ENCODE data around the gene FSTL3. TPM values are rescaled to one million over a fixed set of nuclear protein-coding genes. Genes with fewer than 3 reads are reported as not detected.

The FSTL3 gene
- total and polyA plus RNA-seq, 7 donors = 4.3 to 30.3 (median 6.3) TPM

DNA sequence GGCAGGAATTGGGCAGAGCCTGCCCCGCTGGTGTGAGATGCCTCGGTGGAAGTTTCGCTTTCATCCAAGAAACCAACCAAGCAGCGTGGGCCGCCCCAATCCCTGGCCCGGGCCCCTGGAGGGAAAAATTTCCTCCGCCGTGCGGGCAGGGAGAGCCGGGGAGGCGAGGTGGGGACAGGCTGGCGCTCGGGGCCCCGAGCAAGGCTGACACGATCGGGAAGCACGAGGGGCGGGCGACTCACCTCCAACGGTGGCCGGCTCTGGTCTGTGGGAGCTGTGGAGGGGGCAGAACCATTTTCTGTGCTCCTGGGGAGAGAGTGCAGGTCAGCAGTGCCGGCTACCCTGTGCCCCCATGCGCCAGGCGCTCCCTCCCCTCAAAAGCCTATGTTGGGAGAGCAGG lies 24.2 kb upstream of the FSTL3 start:
- intact Hi-C loops (cut with DNase I) = no loop called here
- ATAC-seq = no peak
- TF ChIP-seq, protein P1, sequence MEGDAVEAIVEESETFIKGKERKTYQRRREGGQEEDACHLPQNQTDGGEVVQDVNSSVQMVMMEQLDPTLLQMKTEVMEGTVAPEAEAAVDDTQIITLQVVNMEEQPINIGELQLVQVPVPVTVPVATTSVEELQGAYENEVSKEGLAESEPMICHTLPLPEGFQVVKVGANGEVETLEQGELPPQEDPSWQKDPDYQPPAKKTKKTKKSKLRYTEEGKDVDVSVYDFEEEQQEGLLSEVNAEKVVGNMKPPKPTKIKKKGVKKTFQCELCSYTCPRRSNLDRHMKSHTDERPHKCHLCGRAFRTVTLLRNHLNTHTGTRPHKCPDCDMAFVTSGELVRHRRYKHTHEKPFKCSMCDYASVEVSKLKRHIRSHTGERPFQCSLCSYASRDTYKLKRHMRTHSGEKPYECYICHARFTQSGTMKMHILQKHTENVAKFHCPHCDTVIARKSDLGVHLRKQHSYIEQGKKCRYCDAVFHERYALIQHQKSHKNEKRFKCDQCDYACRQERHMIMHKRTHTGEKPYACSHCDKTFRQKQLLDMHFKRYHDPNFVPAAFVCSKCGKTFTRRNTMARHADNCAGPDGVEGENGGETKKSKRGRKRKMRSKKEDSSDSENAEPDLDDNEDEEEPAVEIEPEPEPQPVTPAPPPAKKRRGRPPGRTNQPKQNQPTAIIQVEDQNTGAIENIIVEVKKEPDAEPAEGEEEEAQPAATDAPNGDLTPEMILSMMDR (IDR thresholded peaks at IDR 0.05) = no peak
- peaks cover 1% of the 10 kb centered on the region for H3K4me1 ChIP-seq
- no peak overlapping the region for H3K27ac ChIP-seq
- 88 to 93% (median 89%) methylated on average over 23 to 24 of the region's 24 CpGs for WGBS, 3 donors
- peaks cover 5 to 63% of the 10 kb centered on the region in 2 donors for H3K36me3 ChIP-seq (ENCODE audit: insufficient read depth in 1 of 2, low read depth in 1 of 2)
- H3K4me3 ChIP-seq = no peak overlapping the region
- H3K9me3 ChIP-seq = no peaks in the 10 kb centered on the region
- H3K27me3 ChIP-seq (ENCODE audit: insufficient read depth in 3 of 3, low read length in 2 of 3) = no peaks in the 10 kb centered on the region
- DNase-seq = no peak

DNA sequence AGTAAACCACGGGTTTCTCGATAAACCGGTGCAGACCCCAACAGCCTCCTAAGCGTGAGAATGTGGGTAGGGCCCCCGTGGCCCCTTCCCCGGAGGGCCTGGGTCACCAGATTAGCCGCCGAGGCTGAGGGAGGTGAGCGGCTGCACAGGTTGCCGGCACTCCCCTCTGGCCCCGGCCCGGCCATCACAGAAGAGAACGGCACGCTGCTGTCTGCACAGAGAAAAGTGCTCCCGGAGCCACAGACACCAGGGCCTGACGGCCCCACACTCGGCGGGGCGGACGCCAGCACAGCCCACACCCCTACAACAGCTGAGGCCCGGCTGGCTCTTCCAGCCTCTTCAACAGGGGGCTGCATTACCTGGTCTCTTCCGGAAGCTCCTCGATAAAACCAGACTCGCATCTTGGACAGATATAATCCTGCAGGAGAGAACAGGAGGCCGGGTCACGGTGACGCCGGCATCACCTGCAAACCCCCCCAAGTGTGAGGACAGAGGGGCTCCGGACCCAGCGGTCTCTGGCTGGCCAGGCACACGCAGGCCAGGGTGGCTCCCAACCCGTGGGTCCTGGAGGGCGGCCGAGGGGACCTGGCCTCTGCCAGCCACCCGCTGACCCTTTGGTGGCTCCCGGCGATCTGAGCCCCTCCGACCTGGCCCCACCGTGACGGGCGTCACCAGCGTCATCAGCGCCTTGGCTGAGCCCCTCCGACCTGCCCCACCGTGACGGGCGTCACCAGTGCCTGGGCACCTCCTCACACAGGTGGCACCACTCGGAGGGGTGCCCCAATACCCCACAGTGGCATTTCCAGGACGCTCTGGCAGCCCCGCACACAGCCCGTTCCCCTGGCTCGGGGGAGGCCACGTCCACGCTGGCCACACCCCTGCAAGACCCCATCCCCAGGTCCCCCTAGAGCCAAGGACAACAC lies 23.5 kb upstream of the FSTL3 start:
- H3K9me3 ChIP-seq = no peaks in the 10 kb centered on the region
- ATAC-seq = no peak
- no peak for DNase-seq

DNA sequence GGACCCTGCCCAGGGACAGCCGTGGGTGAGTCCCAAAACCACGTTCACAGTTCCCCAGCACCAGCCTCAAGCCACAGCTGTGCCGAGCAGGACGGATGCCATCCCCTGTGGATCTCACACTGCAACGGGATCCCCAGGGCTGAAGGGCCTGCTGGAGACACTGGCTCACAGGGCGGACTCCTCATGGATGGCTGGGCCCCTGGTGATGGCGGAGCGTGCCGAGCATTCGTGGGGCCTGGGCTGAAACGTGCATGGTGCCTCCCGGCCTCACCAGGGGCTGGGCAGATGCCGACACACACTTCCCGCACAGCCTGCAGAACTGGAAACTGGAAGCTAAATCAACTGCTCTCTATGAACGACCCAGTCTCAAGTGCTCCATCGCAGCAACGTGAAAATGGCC lies 22.8 kb upstream of the FSTL3 start:
- intact Hi-C loops (cut with DNase I) = no loop called here
- no peak for DNase-seq
- H3K27ac ChIP-seq = no peak overlapping the region

More for the DNA sequence above, 23.5 kb upstream of the FSTL3 start:
- TF ChIP-seq, protein P1 (IDR thresholded peaks at IDR 0.05) = no peak
- Histone ChIP-seq H3K4me1 (peaks cover 8% of the 10 kb centered on the region), H3K36me3 (ENCODE audit: insufficient read depth in 1 of 2, low read depth in 1 of 2) (peaks cover 2 to 56% of the 10 kb centered on the region in 2 donors), H3K4me3 (no peak overlapping the region), H3K27ac (no peak overlapping the region), H3K27me3 (ENCODE audit: insufficient read depth in 3 of 3, low read length in 2 of 3) (no peaks in the 10 kb centered on the region)
- WGBS, 3 donors = 92% methylated on average over 50 to 54 of the region's 54 CpGs
- intact Hi-C loops (cut with DNase I) = no loop called here

DNA sequence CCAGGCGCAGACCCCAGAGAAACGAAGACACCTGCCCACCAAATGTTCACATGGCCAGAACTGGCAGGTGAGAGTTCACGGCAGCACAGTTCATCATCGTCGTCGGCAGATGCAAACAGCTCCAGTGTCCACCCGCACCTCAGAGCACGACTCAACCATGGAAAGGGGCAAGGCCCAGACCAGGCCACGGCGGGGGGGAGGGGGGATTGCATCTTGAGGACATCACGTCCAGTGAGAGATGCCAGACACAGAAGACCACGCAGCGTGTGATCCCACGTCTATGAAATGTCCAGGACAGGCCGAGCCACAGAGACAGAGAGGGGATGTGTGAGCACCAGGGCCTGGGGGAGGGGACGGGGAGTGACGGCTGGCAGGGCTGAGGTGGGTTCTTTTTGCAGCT lies 20.5 kb upstream of the FSTL3 start:
- no peak overlapping the region for H3K27ac ChIP-seq
- peaks cover 0 to 33% of the 10 kb centered on the region in 2 donors for H3K36me3 ChIP-seq (ENCODE audit: insufficient read depth in 1 of 2, low read depth in 1 of 2)
- no peaks in the 10 kb centered on the region for H3K9me3 ChIP-seq
- H3K4me1 ChIP-seq = peaks cover 38% of the 10 kb centered on the region
- no peak overlapping the region for H3K4me3 ChIP-seq
- no peak for ATAC-seq
- 68 to 76% (median 69%) methylated on average over 17 of the region's 17 CpGs for WGBS, 3 donors
- TF ChIP-seq, protein P1 (IDR thresholded peaks at IDR 0.05) = no peak
- no peaks in the 10 kb centered on the region for H3K27me3 ChIP-seq (ENCODE audit: insufficient read depth in 3 of 3, low read length in 2 of 3)
- no peak for DNase-seq
- intact Hi-C loops (cut with DNase I) = no loop called here

More for the DNA sequence above, 22.8 kb upstream of the FSTL3 start:
- Histone ChIP-seq H3K36me3 (ENCODE audit: insufficient read depth in 1 of 2, low read depth in 1 of 2) (peaks cover 0 to 49% of the 10 kb centered on the region in 2 donors), H3K9me3 (no peaks in the 10 kb centered on the region), H3K4me3 (no peak overlapping the region), H3K4me1 (peaks cover 15% of the 10 kb centered on the region), H3K27me3 (ENCODE audit: insufficient read depth in 3 of 3, low read length in 2 of 3) (no peaks in the 10 kb centered on the region)
- no peak for ATAC-seq
- 77 to 83% (median 80%) methylated on average over 17 of the region's 17 CpGs for WGBS, 3 donors
- TF ChIP-seq, protein P1 (IDR thresholded peaks at IDR 0.05) = no peak

All from psoas muscle (tissue), 8 donors.